GM19463 (cell line): ENCODE results near the gene DRICH1.
"Not testable (repeated sequence)": the region's sequence is repeated elsewhere in the genome, so short reads cannot be mapped to it uniquely, and the experiment has no call there.

ENCODE experiments used
- ATAC-seq: cut with Tn5 transposase; IDR thresholded peaks from one replicate; pipeline ENCODE4 v1.9.1; 2021; ENCODE audit warnings: mild to moderate bottlenecking, moderate library complexity; ENCODE audit not compliant: unreplicated experiment

DRICH1 gene

GRCh38 chr22:23632178-23632577 lies at the start of gene DRICH1:
Gene DRICH1, minus strand, starts transcription at chr22:23632321. Its CDS starts 298 bp downstream, at chr22:23632023.
- ATAC-seq: no peak

GRCh38 chr22:23681026-23681809 lies 49.1 kb upstream of the DRICH1 start:
- no peak for ATAC-seq

- ATAC-seq: no peak
Measured at GRCh38 chr22:23678133-23678532, 46.0 kb upstream of the DRICH1 start.

GRCh38 chr22:23677701-23677995 lies 45.5 kb upstream of the DRICH1 start:
- ATAC-seq: no peak

GRCh38 chr22:23676841-23677700 lies 45.0 kb upstream of the DRICH1 start:
- not testable (repeated sequence) for ATAC-seq

- ATAC-seq: no peak
Measured at GRCh38 chr22:23675502-23676415, 43.6 kb upstream of the DRICH1 start.

DNA sequence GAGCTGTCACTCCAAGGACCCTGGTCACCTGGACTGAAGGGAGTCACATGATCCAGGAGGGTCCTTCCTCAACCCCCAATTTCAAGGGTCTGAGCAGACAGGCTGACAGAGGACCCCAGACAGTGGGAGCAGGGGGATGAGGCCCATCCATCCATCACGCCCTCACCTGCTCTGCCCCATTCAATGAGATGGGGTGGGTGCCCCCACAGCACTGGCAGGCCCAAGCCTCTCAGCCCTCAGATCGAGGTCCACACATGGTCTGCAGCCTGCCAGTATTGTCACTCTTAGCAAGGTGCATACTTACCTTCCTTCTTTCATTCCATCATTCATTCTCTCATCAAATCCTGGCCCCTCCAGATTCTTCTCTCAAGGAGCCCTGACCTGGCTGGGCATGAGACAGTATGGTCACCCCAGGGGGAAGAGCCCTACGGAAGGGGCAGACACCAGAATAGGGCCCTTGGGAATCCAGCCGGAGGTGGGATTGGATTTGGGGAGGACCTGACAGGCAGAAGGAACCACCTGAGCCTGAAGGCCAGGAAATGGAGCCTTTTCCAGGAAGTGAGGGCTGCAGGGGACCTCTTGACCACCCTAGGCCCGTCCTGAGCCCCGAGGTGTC lies 42.9 kb upstream of the DRICH1 start:
- not testable (repeated sequence) for ATAC-seq

DNA sequence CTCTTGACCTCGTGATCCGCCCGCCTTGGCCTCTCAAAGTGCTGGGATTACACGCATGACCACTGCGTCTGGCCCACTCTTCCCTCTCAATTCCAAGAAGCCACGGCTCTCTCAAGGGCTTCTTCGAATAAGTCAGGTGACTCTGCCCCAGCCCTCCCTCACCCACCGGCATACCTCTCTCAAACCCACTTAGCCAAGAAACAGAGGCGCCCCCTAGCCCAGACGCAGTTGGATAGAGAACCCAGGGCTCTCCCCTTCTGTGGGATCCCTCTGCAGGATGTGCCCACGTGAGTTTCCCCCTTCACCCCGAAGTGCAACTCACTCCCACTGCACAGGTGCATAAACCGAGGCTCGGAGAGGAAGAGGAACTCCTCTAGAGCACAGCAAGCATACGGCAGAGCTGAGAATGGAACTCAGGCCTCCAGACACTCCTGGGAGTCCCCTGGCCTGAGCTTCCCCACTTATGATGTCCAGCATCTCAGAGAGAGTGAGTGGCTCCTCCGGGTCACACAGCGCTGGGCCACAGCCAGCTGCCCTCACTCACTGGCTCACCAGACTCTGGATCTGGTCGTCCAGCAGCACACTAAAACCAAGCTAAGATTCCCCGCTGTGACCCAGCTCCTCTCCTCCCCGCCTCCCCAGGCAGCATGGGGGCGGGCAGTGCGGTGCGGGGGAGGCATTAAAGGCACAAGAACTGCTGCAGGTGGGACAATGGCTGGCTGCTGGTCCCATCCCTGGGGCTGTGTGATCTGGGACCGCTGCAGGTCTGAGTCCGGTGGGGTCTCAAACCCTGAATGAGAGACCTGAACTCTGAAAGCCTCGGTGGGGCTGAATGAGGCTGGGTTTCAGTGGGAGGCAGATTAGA lies 41.9 kb upstream of the DRICH1 start:
- no peak for ATAC-seq

DNA sequence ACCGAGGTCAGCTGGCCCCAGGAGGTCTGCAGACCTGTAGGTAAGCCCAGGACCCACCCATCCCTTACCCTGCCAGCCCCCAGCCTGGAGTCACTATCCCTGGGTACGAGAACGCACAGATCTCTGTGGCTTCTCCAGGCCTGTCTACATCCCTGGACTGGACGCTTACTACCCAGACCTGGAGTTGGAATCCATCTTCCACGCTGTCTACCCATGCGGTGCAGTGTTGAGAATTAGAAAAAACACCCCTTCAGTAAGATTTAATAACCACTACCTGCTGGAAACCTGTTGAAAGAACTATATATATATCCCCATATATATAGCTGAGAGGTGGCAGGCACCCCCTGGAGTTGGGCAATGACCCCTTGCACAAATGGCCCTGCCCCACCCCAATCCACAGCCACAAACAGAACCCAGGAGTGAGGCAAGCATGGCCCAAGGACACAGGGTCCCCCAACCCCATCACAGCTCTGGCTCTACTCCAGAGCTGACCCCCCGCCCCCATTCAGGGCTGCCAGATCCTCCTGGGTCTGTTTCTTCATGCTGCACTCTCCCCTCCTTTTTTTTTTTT lies 41.0 kb upstream of the DRICH1 start:
- no peak for ATAC-seq

- not testable (repeated sequence) for ATAC-seq
Measured at GRCh38 chr22:23672307-23673049, 40.4 kb upstream of the DRICH1 start.

DNA sequence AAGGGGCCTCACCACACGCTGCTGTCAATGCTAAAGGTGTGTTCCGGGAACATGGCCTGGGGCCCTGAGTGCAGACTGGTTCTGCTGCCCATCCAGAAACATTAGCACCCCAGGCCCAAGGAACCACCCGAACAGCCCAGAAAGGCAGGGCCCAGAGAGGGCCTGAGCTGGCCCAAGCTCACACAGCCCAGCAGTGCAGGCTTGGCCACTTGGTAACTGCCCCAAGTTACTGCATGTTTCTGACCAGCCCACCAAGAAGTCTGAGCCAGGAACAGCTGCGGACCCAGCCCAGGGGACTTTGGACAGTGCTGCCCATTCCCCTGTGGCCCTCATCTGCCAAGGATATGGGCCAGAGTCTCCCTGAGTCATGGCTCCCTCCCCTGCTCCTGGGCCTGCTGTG lies 39.3 kb upstream of the DRICH1 start:
- ATAC-seq: not testable (repeated sequence)

DNA sequence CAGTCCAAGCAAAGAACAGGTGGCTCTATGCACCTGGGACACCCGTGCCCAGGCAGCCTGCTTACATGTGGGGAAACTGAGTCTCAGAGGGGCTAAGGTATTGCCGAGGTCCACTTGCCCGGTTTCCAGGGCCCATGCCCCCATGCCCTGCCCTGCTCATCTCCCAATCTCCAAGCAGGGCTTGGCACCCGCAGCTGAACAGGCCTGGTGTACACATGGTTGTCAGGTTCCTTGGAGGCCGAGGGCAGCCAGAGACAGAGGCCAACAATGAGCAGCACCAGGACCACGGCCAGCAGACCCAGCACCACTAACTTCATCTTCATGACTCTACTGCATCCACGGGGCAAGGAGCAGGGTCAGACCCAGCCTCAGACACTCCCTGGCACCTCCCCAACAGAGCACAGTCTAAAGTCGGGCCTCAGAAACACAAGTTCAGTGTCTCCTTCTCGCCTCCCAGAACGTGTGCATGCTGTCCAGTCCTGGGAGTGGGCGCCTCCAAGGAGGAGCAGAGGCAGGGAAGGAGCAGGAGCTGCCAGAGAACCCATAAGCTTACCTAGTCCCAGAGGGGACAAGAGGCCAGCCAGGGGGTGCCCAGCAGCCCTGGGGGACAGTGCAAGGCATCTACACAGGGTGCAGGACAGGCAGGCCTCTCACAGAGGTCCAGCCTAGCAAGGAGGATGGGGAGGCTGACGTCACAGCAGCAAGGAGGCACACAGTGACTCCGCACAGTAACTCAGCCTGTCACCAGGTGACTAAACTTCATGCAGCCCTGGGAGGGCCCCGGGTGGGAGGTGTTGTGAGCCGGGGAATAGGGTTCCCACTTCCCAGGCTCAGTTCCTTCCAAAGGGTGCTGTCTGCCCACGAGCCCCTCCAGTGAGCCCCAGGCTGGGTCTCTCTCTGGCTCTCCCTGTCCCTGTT lies 38.5 kb upstream of the DRICH1 start:
- ATAC-seq: no peak

DNA sequence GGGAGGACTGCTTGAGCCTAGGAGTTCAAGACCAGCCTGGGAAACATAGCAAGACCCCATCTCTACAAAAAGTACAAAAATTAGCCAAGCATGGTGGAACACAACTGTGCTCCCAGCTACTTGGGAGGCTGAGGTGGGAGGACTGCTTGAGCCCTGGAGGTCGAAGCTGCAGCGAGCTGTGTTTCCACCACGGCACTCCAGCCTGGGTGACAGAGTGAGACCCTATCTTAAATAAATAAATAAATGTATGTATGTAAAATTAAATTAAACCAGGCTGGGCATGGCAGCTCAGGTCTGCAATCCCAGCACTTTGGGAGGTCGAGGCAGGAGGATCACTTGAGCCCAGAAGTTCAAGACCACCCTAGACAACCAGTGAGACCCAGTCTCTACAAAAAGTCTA lies 28.3 kb upstream of the DRICH1 start:
- not testable (repeated sequence) for ATAC-seq

- no peak for ATAC-seq
Measured at GRCh38 chr22:23657727-23658126, 25.6 kb upstream of the DRICH1 start.

GRCh38 chr22:23655891-23656475 lies 23.9 kb upstream of the DRICH1 start:
- no peak for ATAC-seq

- no peak for ATAC-seq
Measured at GRCh38 chr22:23652711-23653110, 20.6 kb upstream of the DRICH1 start.

DNA sequence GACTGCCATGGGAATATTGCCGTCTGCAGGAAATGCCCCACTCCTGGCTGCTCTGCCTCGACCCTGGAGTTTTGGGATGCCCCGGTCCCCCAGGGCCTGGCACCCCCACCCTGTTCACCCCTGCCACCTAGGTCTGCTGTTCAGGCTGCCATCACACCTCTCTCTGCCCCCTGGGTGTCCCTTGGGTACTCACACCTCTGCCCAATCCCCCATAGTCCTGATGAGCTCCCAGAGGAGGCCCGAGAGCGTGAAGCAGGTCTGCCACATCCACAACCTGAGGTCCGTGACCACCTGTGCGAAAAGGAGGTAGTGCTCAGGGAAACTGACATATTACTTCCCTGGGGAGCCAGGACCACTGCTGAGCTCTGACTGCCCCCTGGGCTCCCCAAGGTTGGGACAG lies 20.2 kb upstream of the DRICH1 start:
- no peak for ATAC-seq
